NCI-H446 treated with DMSO at 0.1 percent for 48 hours (cell line): ENCODE measurements around the gene GALNT17.

Experiments used
- DNase-seq: peaks from one replicate; lab custom pipeline; 2025; lab: John Stamatoyannopoulos, UW

Gene GALNT17

DNA sequence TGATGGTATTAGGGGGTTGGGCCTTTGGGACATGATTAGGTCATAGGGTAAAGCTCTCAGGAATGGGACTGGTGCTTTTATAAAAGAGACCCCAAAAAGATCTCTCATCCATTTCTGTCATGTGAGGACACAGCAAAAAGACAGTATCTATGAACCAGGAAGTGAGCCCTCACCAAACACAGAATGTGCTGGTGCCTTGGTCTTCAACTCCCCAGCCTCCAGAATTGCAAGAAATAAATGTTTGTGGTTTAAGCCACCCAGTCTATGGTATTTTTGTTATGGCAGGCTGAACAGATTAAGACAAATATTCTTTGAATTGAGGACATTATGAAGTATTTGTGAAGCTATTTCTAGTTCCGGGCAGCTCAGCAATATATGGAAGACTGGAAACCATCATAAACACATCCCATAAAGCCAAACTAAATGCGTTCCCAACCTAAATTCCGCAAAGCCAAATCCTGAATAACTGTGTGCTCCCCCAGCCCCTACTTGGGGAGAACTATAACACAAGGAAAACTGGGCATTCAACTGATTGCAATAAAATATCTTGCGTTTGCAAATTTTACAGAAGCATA lies 153.7 kb downstream of the GALNT17 start:
- DNase-seq = no peak

GRCh38 chr7:71286336-71286735 lies 154.4 kb downstream of the GALNT17 start:
- DNase-seq = no peak

DNA sequence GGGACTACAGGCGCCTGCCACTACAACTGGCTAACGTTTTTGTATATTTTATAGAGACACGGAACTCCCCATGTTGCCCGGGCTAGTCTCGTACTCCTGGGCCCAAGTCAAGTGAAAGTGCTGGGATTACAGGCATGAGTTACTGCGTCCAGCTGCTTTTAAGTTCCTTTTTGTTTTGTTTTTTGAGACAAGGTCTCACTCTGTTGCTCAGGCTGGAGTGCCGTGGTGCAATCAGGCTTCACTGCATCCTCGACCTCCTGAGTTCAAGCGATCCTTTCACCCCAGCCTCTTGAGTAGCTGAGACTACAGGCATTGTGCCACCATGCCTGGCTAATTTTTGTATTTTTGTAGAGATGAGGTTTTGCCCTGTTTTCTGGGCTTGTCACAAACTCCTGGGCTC lies 155.0 kb downstream of the GALNT17 start:
- DNase-seq = no peak

GRCh38 chr7:71290452-71290851 lies 158.5 kb downstream of the GALNT17 start:
- no peak for DNase-seq

GRCh38 chr7:71298378-71298777 lies 166.4 kb downstream of the GALNT17 start:
- DNase-seq = no peak

GRCh38 chr7:71300086-71300485 lies 168.1 kb downstream of the GALNT17 start:
- DNase-seq = no peak

- DNase-seq = no peak
These were observed 168.7 kb downstream of the GALNT17 start for GRCh38 chr7:71300603-71301002.

GRCh38 chr7:71301167-71301566 lies 169.2 kb downstream of the GALNT17 start:
- no peak for DNase-seq

GRCh38 chr7:71303566-71303965 lies 171.6 kb downstream of the GALNT17 start:
- no peak for DNase-seq

DNA sequence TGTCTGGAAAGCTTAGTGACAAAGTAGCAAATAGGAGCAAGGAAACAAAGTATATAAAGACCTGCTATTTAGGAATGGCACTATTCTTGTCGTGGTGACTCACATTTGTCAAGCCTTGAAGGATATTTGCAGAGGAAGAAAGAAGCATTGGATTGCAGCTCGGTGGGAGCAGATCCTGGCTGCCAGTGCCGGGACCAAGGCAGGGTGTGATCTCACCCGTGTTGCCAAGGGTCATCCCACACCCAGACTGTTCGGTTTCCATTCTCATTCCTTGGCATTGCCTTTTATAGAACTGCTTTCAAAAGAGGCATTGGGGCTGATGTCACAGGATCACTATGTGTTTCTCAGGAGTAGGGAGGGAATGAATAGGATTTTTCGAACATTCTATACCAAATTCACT lies 176.2 kb downstream of the GALNT17 start:
- no peak for DNase-seq

DNA sequence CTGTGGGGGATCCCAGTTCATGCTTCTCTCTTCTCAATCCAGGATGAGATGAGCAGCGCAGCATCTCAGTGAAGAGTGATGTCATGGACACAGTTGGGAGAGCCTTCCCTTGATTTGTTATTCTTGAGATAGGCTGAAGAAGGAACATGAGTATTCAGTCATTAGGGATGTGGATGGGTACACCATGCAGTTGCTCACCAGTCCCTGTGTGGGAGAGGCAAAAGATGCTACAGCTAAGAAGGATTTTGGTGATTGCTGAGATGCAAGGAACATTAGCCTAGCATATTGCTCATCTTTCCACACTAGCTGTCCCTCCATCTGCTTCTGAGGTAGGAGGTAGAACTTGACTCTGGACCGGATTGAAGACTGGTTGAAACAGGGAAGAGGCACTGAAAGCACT lies 179.6 kb downstream of the GALNT17 start:
- DNase-seq = no peak

GRCh38 chr7:71312755-71313490 lies 181.0 kb downstream of the GALNT17 start:
- DNase-seq = no peak

DNA sequence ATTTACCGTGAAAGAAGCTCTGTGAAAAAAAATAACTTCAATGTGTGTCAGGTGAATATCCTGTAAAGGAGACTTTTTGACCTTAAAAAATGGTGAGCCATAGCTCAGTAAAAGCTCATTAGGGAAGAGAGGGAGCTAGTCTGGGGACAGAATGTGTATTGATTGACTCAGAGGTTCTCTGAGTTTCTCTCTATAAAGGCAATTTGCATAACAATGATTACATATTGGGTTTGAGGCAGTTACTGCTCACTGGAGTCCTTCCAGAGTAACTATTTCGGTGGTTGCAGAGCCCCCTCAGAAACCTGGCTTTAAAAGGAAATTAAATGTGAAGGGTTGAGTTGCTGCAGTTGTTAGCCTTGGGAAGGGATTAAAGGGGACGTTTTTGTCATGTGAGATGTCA lies 181.6 kb downstream of the GALNT17 start:
- DNase-seq = no peak

- no peak for DNase-seq
These were observed 189.0 kb downstream of the GALNT17 start for GRCh38 chr7:71320916-71321315.

GRCh38 chr7:71322201-71322600 lies 190.3 kb downstream of the GALNT17 start:
- DNase-seq = no peak

- DNase-seq = no peak
These were observed 191.8 kb downstream of the GALNT17 start for GRCh38 chr7:71323726-71324125.

- no peak for DNase-seq
These were observed 193.2 kb downstream of the GALNT17 start for GRCh38 chr7:71325151-71325550.

- no peak for DNase-seq
These were observed 194.7 kb downstream of the GALNT17 start for GRCh38 chr7:71326595-71326994.

GRCh38 chr7:71327946-71328345 lies 196.0 kb downstream of the GALNT17 start:
- DNase-seq = no peak

- DNase-seq = no peak
These were observed 197.2 kb downstream of the GALNT17 start for GRCh38 chr7:71329030-71329660.

- no peak for DNase-seq
These were observed 200.3 kb downstream of the GALNT17 start for GRCh38 chr7:71332207-71332606.

DNA sequence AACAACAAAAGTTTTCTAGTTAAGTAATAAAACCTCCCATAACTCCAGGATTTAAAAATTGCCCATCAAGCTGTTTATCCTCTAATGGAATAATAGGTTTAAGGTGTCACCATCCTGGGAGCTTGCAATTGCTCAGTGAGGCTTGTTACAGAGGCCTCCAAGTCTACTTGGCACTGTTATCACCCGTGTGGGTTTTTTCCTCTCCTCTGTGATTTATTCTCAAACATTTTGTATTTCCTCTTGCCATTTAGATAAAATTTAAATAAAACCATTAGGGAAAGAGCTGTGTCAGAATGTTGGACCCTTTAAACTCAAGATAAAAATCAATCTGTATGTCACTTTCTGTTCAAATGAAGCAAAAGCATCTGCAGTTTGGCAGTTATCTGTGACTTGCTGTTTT lies 202.6 kb downstream of the GALNT17 start:
- DNase-seq = no peak

- DNase-seq = no peak
These were observed 206.9 kb downstream of the GALNT17 start for GRCh38 chr7:71338866-71339265.

GRCh38 chr7:71339924-71340323 lies 208.0 kb downstream of the GALNT17 start:
- no peak for DNase-seq
